Camera-type eye (tissue), 1 donor: ENCODE data around the gene ZNF521. TPM values are rescaled to one million over a fixed set of nuclear protein-coding genes. Genes with fewer than 3 reads are reported as not detected.

Experiments used
- total RNA-seq: library from RNA; depleted of rRNA; stranded (reverse); fragments of >200 nt; gene quantifications from one replicate; pipeline ENCODE4 v1.2.3, GENCODE V29; 2014

ZNF521 gene
- total RNA-seq, result 99.6 TPM

GRCh38 chr18:25351777-25352628 is at the start of gene ZNF521:
ZNF521 (minus strand) TSS chr18:25352166; CDS start chr18:25350946, 1,220 bp downstream.

